ENCODE measurements around the gene KDM6B.
"Not testable (repeated sequence)": the region's sequence is repeated elsewhere in the genome, so short reads cannot be mapped to it uniquely, and the experiment has no call there.

Gene KDM6B, protein sequence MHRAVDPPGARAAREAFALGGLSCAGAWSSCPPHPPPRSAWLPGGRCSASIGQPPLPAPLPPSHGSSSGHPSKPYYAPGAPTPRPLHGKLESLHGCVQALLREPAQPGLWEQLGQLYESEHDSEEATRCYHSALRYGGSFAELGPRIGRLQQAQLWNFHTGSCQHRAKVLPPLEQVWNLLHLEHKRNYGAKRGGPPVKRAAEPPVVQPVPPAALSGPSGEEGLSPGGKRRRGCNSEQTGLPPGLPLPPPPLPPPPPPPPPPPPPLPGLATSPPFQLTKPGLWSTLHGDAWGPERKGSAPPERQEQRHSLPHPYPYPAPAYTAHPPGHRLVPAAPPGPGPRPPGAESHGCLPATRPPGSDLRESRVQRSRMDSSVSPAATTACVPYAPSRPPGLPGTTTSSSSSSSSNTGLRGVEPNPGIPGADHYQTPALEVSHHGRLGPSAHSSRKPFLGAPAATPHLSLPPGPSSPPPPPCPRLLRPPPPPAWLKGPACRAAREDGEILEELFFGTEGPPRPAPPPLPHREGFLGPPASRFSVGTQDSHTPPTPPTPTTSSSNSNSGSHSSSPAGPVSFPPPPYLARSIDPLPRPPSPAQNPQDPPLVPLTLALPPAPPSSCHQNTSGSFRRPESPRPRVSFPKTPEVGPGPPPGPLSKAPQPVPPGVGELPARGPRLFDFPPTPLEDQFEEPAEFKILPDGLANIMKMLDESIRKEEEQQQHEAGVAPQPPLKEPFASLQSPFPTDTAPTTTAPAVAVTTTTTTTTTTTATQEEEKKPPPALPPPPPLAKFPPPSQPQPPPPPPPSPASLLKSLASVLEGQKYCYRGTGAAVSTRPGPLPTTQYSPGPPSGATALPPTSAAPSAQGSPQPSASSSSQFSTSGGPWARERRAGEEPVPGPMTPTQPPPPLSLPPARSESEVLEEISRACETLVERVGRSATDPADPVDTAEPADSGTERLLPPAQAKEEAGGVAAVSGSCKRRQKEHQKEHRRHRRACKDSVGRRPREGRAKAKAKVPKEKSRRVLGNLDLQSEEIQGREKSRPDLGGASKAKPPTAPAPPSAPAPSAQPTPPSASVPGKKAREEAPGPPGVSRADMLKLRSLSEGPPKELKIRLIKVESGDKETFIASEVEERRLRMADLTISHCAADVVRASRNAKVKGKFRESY (N-terminal part only)

DNA sequence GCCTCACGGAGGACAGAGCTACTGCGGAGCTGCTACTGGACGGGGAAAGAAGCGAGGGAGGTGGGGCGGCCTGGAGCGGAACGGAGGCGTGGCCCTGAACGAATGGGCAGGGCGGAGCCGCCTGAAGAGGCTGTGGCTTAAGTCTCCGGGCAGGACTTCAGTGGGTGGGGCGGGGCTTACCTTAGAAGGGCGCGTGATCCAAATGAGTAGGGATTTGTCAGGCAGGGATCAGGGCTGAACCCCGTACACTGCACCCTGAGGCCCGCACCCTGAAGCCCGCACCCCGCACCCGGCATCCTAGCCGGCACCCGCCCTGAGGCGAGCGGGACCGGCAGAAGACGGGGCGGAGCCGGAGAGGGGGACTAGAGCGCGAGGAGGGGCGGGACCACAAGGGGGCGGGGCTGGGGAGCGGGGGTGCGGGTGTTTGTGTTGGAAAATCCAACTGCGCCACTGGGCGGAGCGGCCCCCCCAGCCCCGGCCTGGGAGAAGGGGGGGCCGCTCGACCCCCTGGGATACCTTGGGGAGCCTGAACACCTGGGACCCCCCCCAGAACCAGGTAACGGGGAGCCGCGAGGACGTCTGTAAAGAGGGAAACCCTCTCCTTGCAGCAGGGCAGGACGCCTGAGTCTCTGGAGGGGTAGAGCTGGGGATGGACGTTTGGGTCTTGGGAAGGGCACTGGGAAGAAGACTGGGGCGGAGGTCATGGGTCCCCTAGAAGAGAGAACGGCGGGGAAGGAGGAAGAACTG is at the start of gene KDM6B:
Gene KDM6B, plus strand, starts transcription at position 423 of the 747 bp plus-strand sequence. CDS start 11,338 bp downstream, outside the sequence.
- in situ Hi-C loops (cut with MboI; ENCODE audit: low sequenced_read_pairs) = no loop called here

DNA sequence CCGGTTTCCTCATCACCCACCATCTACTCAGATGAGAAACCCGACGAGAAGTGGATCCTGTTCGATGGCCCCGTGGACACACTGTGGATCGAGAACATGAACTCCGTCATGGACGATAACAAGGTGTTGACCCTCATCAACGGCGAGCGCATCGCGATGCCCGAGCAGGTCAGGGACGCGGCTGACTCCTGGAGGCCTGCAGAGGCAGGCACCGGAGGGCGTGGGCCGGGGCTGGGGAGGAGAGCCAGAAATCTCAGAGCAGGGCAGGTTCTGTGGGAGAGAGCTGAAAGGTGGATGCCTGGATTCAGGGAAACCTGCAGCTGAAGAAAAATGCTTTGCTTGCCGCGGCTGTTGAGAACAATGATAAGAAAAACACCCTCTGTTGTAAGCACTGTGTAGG is 47.2 kb upstream of the KDM6B start:
- in situ Hi-C loops (cut with MboI; ENCODE audit: low sequenced_read_pairs) = no loop called here

DNA sequence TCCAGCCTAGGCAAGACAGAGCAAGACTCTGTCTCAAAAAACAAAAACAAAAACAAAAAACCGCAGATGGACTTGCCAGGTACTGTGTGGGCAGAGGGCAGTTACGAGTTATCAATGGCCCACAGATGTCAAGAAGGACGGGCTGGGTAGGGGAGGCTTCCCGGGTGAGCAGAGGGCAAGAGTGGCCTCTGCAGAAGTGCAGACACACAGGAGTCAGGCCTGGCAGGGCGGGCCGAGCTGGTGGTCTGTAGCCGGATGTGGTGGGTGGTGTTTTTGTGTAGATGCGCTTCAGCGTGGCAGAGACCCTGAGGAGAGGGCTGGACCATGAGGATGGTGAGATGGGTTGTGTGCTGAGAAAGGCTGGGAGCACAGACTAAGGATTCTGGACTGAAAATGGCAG is 44.9 kb upstream of the KDM6B start:
- in situ Hi-C loops (cut with MboI; ENCODE audit: low sequenced_read_pairs) = no loop called here

DNA sequence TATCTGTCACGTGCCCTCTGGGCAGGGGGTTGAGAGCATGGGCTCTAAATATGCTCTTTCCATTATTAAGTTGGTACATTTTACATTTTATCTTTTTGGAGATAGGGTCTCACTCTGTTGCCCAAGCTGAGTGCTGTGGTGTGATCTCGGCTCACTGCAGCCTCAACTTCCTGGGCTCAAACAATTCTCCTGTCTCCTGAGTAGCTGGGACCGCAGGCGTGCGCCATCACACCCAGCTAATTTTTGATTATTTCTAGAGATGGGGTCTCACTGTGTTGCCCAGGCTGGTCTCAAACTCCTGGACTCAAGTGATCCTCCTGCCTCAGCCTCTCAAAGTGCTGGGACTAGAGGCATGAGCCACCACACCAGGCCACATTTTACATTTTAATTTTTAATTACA is 43.9 kb upstream of the KDM6B start:
- in situ Hi-C loops (cut with MboI; ENCODE audit: low sequenced_read_pairs) = no loop called here

- in situ Hi-C loops (cut with MboI; ENCODE audit: low sequenced_read_pairs) = no loop called here
These were observed 41.4 kb upstream of the KDM6B start for GRCh38 chr17:7792611-7793010.

DNA sequence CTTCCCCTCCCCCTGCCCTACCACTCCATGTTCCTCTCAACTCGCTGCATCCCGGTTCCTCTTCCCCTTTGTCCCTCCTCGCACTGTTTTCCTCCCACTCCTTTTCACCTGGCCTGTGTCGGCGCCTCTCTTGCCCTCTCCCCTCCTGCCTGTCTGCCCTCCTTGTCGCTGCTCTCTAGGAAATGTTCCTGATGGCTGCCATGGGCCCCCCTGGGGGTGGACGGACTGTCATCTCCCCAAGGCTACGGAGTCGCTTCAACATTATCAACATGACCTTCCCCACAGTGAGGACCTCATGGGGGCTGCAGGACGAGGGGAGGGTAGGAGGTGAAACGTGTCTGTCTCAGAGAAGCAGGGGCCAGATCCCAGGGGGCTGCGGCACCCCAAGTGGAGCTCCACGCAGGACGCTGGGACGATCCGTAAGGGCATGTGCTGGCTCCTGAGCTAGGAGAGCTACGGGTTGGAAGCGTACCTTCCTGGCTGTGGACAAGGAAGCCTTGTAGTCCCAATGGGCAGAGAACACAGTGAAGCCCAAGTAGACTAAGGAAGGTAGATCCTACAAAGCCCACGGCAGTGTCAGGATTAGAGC is 39.8 kb upstream of the KDM6B start:
- in situ Hi-C loops (cut with MboI; ENCODE audit: low sequenced_read_pairs) = no loop called here

- in situ Hi-C loops (cut with MboI; ENCODE audit: low sequenced_read_pairs) = no loop called here
These were observed 36.0 kb upstream of the KDM6B start for GRCh38 chr17:7797976-7798375.

- in situ Hi-C loops (cut with MboI; ENCODE audit: low sequenced_read_pairs) = no loop called here
These were observed 35.2 kb upstream of the KDM6B start for GRCh38 chr17:7798839-7799238.

DNA sequence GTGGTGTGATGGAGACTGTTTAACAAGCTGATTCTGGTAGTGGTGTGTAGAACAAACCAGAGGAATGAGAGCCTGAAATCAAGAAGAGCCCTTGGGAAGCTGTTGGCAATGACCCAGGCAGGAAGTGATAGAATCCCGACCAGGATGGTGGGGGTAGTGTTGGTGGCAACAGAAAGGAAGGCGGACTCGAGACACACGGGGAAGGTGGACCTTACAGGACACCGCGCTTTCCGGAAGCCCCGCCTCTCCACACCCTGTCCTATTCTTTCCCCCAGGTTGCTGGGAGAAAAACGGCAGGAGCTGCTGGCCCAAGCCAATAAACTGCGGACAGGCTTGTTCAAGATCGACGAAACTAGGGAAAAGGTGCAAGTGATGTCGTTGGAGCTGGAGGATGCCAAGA is 30.0 kb upstream of the KDM6B start:
- in situ Hi-C loops (cut with MboI; ENCODE audit: low sequenced_read_pairs) = no loop called here

- in situ Hi-C loops (cut with MboI; ENCODE audit: low sequenced_read_pairs) = no loop called here
These were observed 27.4 kb upstream of the KDM6B start for GRCh38 chr17:7806587-7806986.

- in situ Hi-C loops (cut with MboI; ENCODE audit: low sequenced_read_pairs) = no loop called here
These were observed 26.8 kb upstream of the KDM6B start for GRCh38 chr17:7807206-7807605.

- in situ Hi-C loops (cut with MboI; ENCODE audit: low sequenced_read_pairs) = no loop called here
These were observed 24.8 kb upstream of the KDM6B start for GRCh38 chr17:7809086-7809790.

- in situ Hi-C loops (cut with MboI; ENCODE audit: low sequenced_read_pairs) = not testable (repeated sequence)
These were observed 24.1 kb upstream of the KDM6B start for GRCh38 chr17:7809791-7810343.

GRCh38 chr17:7811251-7811650 is 22.8 kb upstream of the KDM6B start:
- in situ Hi-C loops (cut with MboI; ENCODE audit: low sequenced_read_pairs) = no loop called here

- in situ Hi-C loops (cut with MboI; ENCODE audit: low sequenced_read_pairs) = no loop called here
These were observed 19.0 kb upstream of the KDM6B start for GRCh38 chr17:7814969-7815368.

- in situ Hi-C loops (cut with MboI; ENCODE audit: low sequenced_read_pairs) = no loop called here
These were observed 16.9 kb upstream of the KDM6B start for GRCh38 chr17:7816926-7817642.

DNA sequence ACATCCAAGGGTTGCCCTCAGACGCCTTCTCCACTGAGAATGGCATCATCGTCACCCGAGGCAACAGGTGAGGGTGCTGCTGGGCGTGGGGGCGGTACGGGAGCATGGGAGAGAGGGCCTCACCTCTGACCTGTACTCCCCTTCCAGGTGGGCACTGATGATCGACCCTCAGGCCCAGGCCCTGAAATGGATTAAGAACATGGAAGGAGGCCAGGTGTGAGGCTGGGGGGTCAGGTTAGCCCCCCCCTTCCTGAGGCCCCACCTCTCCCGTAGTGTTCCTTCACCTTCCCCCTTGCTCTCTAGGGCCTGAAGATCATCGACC is 16.4 kb upstream of the KDM6B start:
- in situ Hi-C loops (cut with MboI; ENCODE audit: low sequenced_read_pairs) = no loop called here

GRCh38 chr17:7818026-7818425 is 16.0 kb upstream of the KDM6B start:
- in situ Hi-C loops (cut with MboI; ENCODE audit: low sequenced_read_pairs) = no loop called here
